ENCODE measurements around the gene APEH. TPM values are rescaled to one million over a fixed set of nuclear protein-coding genes. Genes with fewer than 3 reads are reported as not detected.

Gene APEH
- total RNA-seq, 1 experiment from 2014 or later, result 273 TPM

DNA sequence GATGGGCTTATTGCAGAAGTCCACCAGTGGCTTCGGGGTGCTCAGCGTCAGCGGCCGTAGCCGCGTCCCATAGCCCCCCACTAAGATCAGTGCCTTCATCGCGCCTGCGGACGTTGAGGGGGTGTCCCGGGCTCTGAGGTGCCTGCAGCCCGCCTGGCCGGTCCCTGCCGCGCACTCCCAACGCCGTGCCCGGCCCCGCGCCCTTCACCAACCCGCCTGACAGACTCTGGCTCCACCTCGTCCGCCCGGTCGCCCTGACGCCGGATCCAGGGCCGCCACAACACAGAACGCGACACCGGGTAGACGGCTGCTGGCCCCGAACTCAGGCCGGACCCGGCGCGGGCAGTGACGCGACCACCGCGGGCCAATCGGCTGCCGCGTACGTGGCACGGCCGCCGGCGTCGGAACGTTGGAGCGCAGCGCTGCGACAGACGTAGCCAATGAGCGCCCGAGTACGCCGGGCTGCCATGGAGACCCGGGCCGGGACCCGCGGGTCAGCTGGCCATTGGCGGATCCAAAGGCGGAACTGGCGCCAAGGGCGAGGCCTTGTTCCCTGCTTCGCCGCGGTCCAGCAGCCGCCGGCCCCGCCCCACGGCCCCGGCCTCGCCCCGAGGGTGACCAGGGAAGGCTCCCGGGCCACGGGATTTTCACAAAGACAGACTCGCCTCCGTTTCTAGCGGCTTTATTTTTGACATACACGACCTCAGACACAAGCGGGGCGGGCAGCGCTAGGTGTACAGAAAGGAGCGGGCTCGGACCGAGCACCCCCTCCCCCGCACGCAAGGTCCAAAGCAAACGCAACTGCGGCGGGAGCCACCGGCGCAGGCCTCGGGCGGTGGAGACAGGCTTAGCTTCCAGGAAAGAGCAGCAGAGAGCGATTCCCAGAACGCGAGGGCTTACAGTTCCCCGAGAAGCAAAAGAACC lies 49.7 kb downstream of the APEH start, which contains the start of gene GMPPB (continued):
- TF ChIP-seq, protein P1, sequence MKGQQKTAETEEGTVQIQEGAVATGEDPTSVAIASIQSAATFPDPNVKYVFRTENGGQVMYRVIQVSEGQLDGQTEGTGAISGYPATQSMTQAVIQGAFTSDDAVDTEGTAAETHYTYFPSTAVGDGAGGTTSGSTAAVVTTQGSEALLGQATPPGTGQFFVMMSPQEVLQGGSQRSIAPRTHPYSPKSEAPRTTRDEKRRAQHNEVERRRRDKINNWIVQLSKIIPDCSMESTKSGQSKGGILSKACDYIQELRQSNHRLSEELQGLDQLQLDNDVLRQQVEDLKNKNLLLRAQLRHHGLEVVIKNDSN (CRISPR knock-in tag; IDR thresholded peaks at IDR 0.05), result peak; percentile 77; the same call in 1 of the 2 replicates
- TF ChIP-seq, protein P2, sequence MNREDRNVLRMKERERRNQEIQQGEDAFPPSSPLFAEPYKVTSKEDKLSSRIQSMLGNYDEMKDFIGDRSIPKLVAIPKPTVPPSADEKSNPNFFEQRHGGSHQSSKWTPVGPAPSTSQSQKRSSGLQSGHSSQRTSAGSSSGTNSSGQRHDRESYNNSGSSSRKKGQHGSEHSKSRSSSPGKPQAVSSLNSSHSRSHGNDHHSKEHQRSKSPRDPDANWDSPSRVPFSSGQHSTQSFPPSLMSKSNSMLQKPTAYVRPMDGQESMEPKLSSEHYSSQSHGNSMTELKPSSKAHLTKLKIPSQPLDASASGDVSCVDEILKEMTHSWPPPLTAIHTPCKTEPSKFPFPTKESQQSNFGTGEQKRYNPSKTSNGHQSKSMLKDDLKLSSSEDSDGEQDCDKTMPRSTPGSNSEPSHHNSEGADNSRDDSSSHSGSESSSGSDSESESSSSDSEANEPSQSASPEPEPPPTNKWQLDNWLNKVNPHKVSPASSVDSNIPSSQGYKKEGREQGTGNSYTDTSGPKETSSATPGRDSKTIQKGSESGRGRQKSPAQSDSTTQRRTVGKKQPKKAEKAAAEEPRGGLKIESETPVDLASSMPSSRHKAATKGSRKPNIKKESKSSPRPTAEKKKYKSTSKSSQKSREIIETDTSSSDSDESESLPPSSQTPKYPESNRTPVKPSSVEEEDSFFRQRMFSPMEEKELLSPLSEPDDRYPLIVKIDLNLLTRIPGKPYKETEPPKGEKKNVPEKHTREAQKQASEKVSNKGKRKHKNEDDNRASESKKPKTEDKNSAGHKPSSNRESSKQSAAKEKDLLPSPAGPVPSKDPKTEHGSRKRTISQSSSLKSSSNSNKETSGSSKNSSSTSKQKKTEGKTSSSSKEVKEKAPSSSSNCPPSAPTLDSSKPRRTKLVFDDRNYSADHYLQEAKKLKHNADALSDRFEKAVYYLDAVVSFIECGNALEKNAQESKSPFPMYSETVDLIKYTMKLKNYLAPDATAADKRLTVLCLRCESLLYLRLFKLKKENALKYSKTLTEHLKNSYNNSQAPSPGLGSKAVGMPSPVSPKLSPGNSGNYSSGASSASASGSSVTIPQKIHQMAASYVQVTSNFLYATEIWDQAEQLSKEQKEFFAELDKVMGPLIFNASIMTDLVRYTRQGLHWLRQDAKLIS (CRISPR knock-in tag; IDR thresholded peaks at IDR 0.05; ENCODE audit: borderline replicate concordance), result 0 out of 2 replicates have a peak, but pooled peaks have one; percentile 36
- TF ChIP-seq NR3C1 (CRISPR knock-in tag; conservative IDR thresholded peaks at IDR 0.05; ENCODE audit: low read depth) (peak; percentile 83; the same call in 1 of the 2 replicates), RELA (CRISPR knock-in tag; IDR thresholded peaks at IDR 0.05; ENCODE audit: borderline replicate concordance) (no peak), ATF1 (CRISPR knock-in tag; IDR thresholded peaks at IDR 0.05) (peak; percentile 59; the same call in 1 of the 2 replicates), KAT7 (CRISPR knock-in tag; IDR thresholded peaks at IDR 0.05; ENCODE audit: borderline replicate concordance) (no peak), ELF4 (CRISPR knock-in tag; IDR thresholded peaks at IDR 0.05; ENCODE audit: low read depth) (0 out of 2 replicates have a peak, but pooled peaks have one; percentile 26), CREB1 (CRISPR knock-in tag; IDR thresholded peaks at IDR 0.05) (peak; percentile 89), TEAD1 (CRISPR knock-in tag; IDR thresholded peaks at IDR 0.05) (peak; percentile 67), ZNF416 (CRISPR knock-in tag; IDR thresholded peaks at IDR 0.05) (peak; percentile 24; the same call in 1 of the 2 replicates), MYBL2 (CRISPR knock-in tag; IDR thresholded peaks at IDR 0.05) (peak; percentile 76; the same call in 1 of the 2 replicates), GABPB1 (CRISPR knock-in tag; IDR thresholded peaks at IDR 0.05) (peak; percentile 38; the same call in 1 of the 2 replicates), PRRX2 (CRISPR knock-in tag; IDR thresholded peaks at IDR 0.05) (no peak), ZNF396 (CRISPR knock-in tag; IDR thresholded peaks at IDR 0.05; ENCODE audit: borderline replicate concordance) (no peak), ESRRA (CRISPR knock-in tag; IDR thresholded peaks at IDR 0.05; ENCODE audit: borderline replicate concordance) (no peak), GRHL2 (CRISPR knock-in tag; IDR thresholded peaks at IDR 0.05; ENCODE audit: insufficient replicate concordance, severe bottlenecking) (no peak), GTF2I (CRISPR knock-in tag; conservative IDR thresholded peaks at IDR 0.05) (no peak)
- TF ChIP-seq, protein P3, sequence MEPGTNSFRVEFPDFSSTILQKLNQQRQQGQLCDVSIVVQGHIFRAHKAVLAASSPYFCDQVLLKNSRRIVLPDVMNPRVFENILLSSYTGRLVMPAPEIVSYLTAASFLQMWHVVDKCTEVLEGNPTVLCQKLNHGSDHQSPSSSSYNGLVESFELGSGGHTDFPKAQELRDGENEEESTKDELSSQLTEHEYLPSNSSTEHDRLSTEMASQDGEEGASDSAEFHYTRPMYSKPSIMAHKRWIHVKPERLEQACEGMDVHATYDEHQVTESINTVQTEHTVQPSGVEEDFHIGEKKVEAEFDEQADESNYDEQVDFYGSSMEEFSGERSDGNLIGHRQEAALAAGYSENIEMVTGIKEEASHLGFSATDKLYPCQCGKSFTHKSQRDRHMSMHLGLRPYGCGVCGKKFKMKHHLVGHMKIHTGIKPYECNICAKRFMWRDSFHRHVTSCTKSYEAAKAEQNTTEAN (CRISPR knock-in tag; IDR thresholded peaks at IDR 0.05), result 0 out of 2 replicates have a peak, but pooled peaks have one; percentile 14
- TF ChIP-seq, protein P4, sequence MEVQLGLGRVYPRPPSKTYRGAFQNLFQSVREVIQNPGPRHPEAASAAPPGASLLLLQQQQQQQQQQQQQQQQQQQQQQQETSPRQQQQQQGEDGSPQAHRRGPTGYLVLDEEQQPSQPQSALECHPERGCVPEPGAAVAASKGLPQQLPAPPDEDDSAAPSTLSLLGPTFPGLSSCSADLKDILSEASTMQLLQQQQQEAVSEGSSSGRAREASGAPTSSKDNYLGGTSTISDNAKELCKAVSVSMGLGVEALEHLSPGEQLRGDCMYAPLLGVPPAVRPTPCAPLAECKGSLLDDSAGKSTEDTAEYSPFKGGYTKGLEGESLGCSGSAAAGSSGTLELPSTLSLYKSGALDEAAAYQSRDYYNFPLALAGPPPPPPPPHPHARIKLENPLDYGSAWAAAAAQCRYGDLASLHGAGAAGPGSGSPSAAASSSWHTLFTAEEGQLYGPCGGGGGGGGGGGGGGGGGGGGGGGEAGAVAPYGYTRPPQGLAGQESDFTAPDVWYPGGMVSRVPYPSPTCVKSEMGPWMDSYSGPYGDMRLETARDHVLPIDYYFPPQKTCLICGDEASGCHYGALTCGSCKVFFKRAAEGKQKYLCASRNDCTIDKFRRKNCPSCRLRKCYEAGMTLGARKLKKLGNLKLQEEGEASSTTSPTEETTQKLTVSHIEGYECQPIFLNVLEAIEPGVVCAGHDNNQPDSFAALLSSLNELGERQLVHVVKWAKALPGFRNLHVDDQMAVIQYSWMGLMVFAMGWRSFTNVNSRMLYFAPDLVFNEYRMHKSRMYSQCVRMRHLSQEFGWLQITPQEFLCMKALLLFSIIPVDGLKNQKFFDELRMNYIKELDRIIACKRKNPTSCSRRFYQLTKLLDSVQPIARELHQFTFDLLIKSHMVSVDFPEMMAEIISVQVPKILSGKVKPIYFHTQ (CRISPR knock-in tag; IDR thresholded peaks at IDR 0.05), result no peak
- TF ChIP-seq, protein P5, sequence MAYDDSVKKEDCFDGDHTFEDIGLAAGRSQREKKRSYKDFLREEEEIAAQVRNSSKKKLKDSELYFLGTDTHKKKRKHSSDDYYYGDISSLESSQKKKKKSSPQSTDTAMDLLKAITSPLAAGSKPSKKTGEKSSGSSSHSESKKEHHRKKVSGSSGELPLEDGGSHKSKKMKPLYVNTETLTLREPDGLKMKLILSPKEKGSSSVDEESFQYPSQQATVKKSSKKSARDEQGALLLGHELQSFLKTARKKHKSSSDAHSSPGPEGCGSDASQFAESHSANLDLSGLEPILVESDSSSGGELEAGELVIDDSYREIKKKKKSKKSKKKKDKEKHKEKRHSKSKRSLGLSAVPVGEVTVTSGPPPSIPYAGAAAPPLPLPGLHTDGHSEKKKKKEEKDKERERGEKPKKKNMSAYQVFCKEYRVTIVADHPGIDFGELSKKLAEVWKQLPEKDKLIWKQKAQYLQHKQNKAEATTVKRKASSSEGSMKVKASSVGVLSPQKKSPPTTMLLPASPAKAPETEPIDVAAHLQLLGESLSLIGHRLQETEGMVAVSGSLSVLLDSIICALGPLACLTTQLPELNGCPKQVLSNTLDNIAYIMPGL (CRISPR knock-in tag; IDR thresholded peaks at IDR 0.05), result peak; percentile 32; the same call in 1 of the 2 replicates
- TF ChIP-seq, protein P6, sequence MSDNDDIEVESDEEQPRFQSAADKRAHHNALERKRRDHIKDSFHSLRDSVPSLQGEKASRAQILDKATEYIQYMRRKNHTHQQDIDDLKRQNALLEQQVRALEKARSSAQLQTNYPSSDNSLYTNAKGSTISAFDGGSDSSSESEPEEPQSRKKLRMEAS (CRISPR knock-in tag; IDR thresholded peaks at IDR 0.05), result peak; percentile 73; the same call in 1 of the 2 replicates
- TF ChIP-seq, protein P7, sequence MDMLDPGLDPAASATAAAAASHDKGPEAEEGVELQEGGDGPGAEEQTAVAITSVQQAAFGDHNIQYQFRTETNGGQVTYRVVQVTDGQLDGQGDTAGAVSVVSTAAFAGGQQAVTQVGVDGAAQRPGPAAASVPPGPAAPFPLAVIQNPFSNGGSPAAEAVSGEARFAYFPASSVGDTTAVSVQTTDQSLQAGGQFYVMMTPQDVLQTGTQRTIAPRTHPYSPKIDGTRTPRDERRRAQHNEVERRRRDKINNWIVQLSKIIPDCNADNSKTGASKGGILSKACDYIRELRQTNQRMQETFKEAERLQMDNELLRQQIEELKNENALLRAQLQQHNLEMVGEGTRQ (CRISPR knock-in tag; IDR thresholded peaks at IDR 0.05), result peak; percentile 82
